ENCODE results near the gene NUP210L. TPM values are rescaled to one million over a fixed set of nuclear protein-coding genes. Genes with fewer than 3 reads are reported as not detected.
"Not testable (repeated sequence)": the region's sequence is repeated elsewhere in the genome, so short reads cannot be mapped to it uniquely, and the experiment has no call there.

NUP210L gene
- total RNA-seq, 2 experiments from 2014 or later = 0.04 TPM; not detected in 1

GRCh38 chr1:154019940-154020339, 134.9 kb downstream of the NUP210L start:
- CTCF ChIA-PET = interaction anchor here (1.1 kb wide), 1 partner anchor 33 kb away, joined by 3 read pairs; no protein-coding TSS in a partner anchor
- POLR2A ChIA-PET = no interaction called here

GRCh38 chr1:154019269-154019668, 135.6 kb downstream of the NUP210L start:
- CTCF ChIA-PET = interaction anchor here (1.1 kb wide), 1 partner anchor 32 kb away, joined by 3 read pairs; no protein-coding TSS in a partner anchor
- POLR2A ChIA-PET = no interaction called here

GRCh38 chr1:154014154-154014907, 140.5 kb downstream of the NUP210L start:
- ChIA-PET CTCF (no interaction called here), POLR2A (no interaction called here)

- POLR2A ChIA-PET = interaction anchor here (0.7 kb wide), 1 partner anchor 20 kb away, joined by 4 read pairs; no protein-coding TSS in a partner anchor
- CTCF ChIA-PET = not testable (repeated sequence)
Measured at GRCh38 chr1:154012543-154012942, 142.3 kb downstream of the NUP210L start.

- POLR2A ChIA-PET = interaction anchor here (0.7 kb wide), 1 partner anchor 19 kb away, joined by 4 read pairs; no protein-coding TSS in a partner anchor
Measured at GRCh38 chr1:154012129-154012528, 142.7 kb downstream of the NUP210L start.

GRCh38 chr1:154006136-154006535, 148.7 kb downstream of the NUP210L start:
- ChIA-PET CTCF (no interaction called here), POLR2A (no interaction called here)

More at GRCh38 chr1:154012129-154012528, 142.7 kb downstream of the NUP210L start:
- CTCF ChIA-PET = no interaction called here

GRCh38 chr1:154000420-154000819, 154.5 kb downstream of the NUP210L start:
- ChIA-PET POLR2A (interaction anchor here (0.6 kb wide), 1 partner anchor 54 kb away, joined by 4 read pairs; the partner anchor contains the start of gene DENND4B), CTCF (interaction anchor here (0.8 kb wide), 1 partner anchor 286 kb away, joined by 3 read pairs; no protein-coding TSS in a partner anchor)

- CTCF ChIA-PET = not testable (repeated sequence)
- POLR2A ChIA-PET = interaction anchor here (0.6 kb wide), 1 partner anchor 185 kb away, joined by 3 read pairs; no protein-coding TSS in a partner anchor
Measured at GRCh38 chr1:153996882-153997281, 158.0 kb downstream of the NUP210L start.

- CTCF ChIA-PET = interaction anchor here (0.8 to 1.0 kb wide), 2 partner anchors 9 to 195 kb away, joined by 3 to 4 read pairs; no protein-coding TSS in a partner anchor
- POLR2A ChIA-PET = no interaction called here
Measured at GRCh38 chr1:153995640-153996039, 159.2 kb downstream of the NUP210L start.

GRCh38 chr1:153995202-153995601, 159.7 kb downstream of the NUP210L start:
- ChIA-PET POLR2A (interaction anchor here (0.7 kb wide), 1 partner anchor 212 kb away, joined by 3 read pairs; no protein-coding TSS in a partner anchor), CTCF (interaction anchor here (0.8 to 1.0 kb wide), 2 partner anchors 8 to 195 kb away, joined by 3 to 4 read pairs; no protein-coding TSS in a partner anchor)

- ChIA-PET CTCF (interaction anchor here (0.6 to 1.8 kb wide), 3 partner anchors 14 to 168 kb away, joined by 3 to 4 read pairs (median 3); partner anchors contain the start of genes DENND4B and JTB), POLR2A (interaction anchor here (0.6 to 2.3 kb wide), 5 partner anchors 14 to 174 kb away, joined by 3 to 23 read pairs (median 4); partner anchors contain the start of genes CREB3L4 and JTB)
Measured at GRCh38 chr1:153991806-153992205, 163.1 kb downstream of the NUP210L start.

GRCh38 chr1:153991151-153991630, 163.7 kb downstream of the NUP210L start:
- ChIA-PET CTCF (interaction anchor here (1.4 to 2.3 kb wide), 3 partner anchors 13 to 45 kb away, joined by 3 to 9 read pairs (median 4); partner anchors contain the start of genes CREB3L4, DENND4B and JTB), POLR2A (interaction anchor here (0.5 to 2.3 kb wide), 7 partner anchors 14 to 447 kb away, joined by 3 to 23 read pairs (median 4); partner anchors contain the start of genes CREB3L4 and JTB)

- CTCF ChIA-PET = interaction anchor here (0.7 to 2.3 kb wide), 9 partner anchors 13 to 335 kb away, joined by 3 to 9 read pairs (median 3); partner anchors contain the start of genes CREB3L4, DENND4B, JTB and SLC27A3
- POLR2A ChIA-PET = interaction anchor here (0.5 to 2.3 kb wide), 16 partner anchors 9 to 447 kb away, joined by 3 to 23 read pairs (median 5); partner anchors contain the start of genes CHTOP, CREB3L4, JTB and SLC39A1
Measured at GRCh38 chr1:153990468-153991150, 164.3 kb downstream of the NUP210L start, which contains the start of gene RPS27. TSS of gene RPS27 (plus strand) at chr1:153990762. CDS start at chr1:153990797, 35 bp downstream.

- POLR2A ChIA-PET = interaction anchor here (0.6 to 1.8 kb wide), 3 partner anchors 10 to 197 kb away, joined by 4 to 11 read pairs (median 9); partner anchors contain the start of gene JTB
- CTCF ChIA-PET = interaction anchor here (0.7 to 4.8 kb wide), 16 partner anchors 10 to 316 kb away, joined by 3 to 47 read pairs (median 6); partner anchors contain the start of genes CREB3L4, DENND4B, ILF2 and JTB
Measured at GRCh38 chr1:153987621-153988020, 167.3 kb downstream of the NUP210L start.

GRCh38 chr1:153985941-153986761, 168.7 kb downstream of the NUP210L start, which contains the start of gene RAB13:
TSS of gene RAB13 (minus strand) at chr1:153986339. CDS start at chr1:153986236, 103 bp downstream.
- ChIA-PET CTCF (interaction anchor here (0.6 to 4.8 kb wide), 20 partner anchors 9 to 311 kb away, joined by 3 to 47 read pairs (median 6); partner anchors contain the start of genes CREB3L4, CRTC2, DENND4B and HAX1), POLR2A (interaction anchor here (0.7 to 1.8 kb wide), 6 partner anchors 8 to 211 kb away, joined by 3 to 9 read pairs (median 4); partner anchors contain the start of genes GATAD2B, JTB and SLC27A3)

GRCh38 chr1:153985341-153985912, 169.4 kb downstream of the NUP210L start:
- ChIA-PET CTCF (interaction anchor here (0.7 to 4.8 kb wide), 9 partner anchors 8 to 307 kb away, joined by 3 to 47 read pairs (median 17); partner anchors contain the start of genes CREB3L4, DENND4B, JTB and NPR1), POLR2A (interaction anchor here (0.5 to 1.8 kb wide), 2 partner anchors 8 to 163 kb away, joined by 4 to 9 read pairs; partner anchors contain the start of gene JTB)

All from activated CD8-positive, alpha-beta memory T cell treated with anti-CD3 and anti-CD28 coated beads for 36 hours (primary cell).